Spleen (tissue), 7 donors: Measurements from ENCODE around the gene KCNJ6.
A peak's percentile ranks its signal among the peaks of the same experiment; 100 is the strongest.

Source experiments
- CTCF ChIP-seq, 11 experiments: fragments of 200-600 bp in 7 of 11; fragments of 450-650 bp in 4 of 11; sonication (generic) in 4 of 11; IDR thresholded peaks in 8 of 11; conservative IDR thresholded peaks in 3 of 11; 1 replicate in 7 of 11; 2 replicates in 4 of 11; pipeline versions ENCODE4 v1.4.0 to v1.8.0; 2016 to 2021; ENCODE audit warnings: antibody characterized with exemption in 11 of 11, inconsistent platforms in 4 of 11, mild to moderate bottlenecking in 1 of 11
- POLR2A ChIP-seq, 3 donors: fragments of 450-650 bp; IDR thresholded peaks; one replicate each; pipeline ENCODE4 v1.5.1; 2017; ENCODE audit warnings: antibody characterized with exemption in 3 of 3, mild to moderate bottlenecking in 1 of 3
- donor health status: DM: no; HTN: no; CAD: no; lungs with moderate emphysema.
- donor health status: DM: no; HTN: no; CAD: no.
- donor health status: DM: no; HTN: no; CAD: no.

DNA sequence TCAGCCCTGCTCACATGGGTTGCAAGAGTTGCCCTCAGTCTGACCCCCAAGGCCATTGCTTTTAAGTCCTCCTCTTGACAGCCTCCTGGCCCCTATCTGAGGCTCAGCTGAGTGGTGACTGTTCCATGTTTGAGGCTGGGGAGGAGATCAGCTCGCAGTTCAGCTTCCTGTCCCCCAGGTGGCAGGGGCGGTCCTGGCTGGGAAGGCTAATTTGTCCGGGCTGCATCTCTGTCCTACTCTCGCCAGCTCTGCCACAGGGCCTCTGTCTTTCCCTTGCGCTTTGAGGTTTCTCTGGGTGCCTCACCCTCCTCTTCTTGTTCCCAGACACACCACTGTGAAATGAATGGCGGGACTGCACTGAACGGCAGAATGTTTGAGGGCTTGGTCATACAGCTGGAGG is 157.3 kb downstream of the KCNJ6 start:
- TF ChIP-seq CTCF (IDR thresholded peaks at IDR 0.05 in 8 of 11, conservative IDR thresholded peaks at IDR 0.05 in 3 of 11): peak in 5 of 11 experiments; percentile 8 to 44 (median 31)
- no peak for TF ChIP-seq POLR2A (IDR thresholded peaks at IDR 0.05)
